Measurements from ENCODE around the gene EYA4.
"Not testable (repeated sequence)": the region's sequence is repeated elsewhere in the genome, so short reads cannot be mapped to it uniquely, and the experiment has no call there.

Gene EYA4

GRCh38 chr6:133353061-133353460 is 111.9 kb downstream of the EYA4 start:
- DNase-seq: no peak

GRCh38 chr6:133355922-133356321 is 114.8 kb downstream of the EYA4 start:
- no peak for DNase-seq

GRCh38 chr6:133358574-133359150 is 117.5 kb downstream of the EYA4 start:
- no peak for DNase-seq

- DNase-seq: peak; percentile 46
Observed at GRCh38 chr6:133359256-133359655, 118.1 kb downstream of the EYA4 start.

- no peak for DNase-seq
Observed at GRCh38 chr6:133359760-133360159, 118.6 kb downstream of the EYA4 start.

GRCh38 chr6:133360194-133360593 is 119.0 kb downstream of the EYA4 start:
- DNase-seq: no peak

GRCh38 chr6:133362813-133363212 is 121.7 kb downstream of the EYA4 start:
- DNase-seq: no peak

- DNase-seq: no peak
Observed at GRCh38 chr6:133368664-133369063, 127.5 kb downstream of the EYA4 start.

GRCh38 chr6:133369773-133370272 is 128.7 kb downstream of the EYA4 start:
- DNase-seq: no peak

GRCh38 chr6:133376743-133377142 is 135.6 kb downstream of the EYA4 start:
- DNase-seq: no peak

GRCh38 chr6:133377219-133377618 is 136.1 kb downstream of the EYA4 start:
- no peak for DNase-seq

- no peak for DNase-seq
Observed at GRCh38 chr6:133380047-133380446, 138.9 kb downstream of the EYA4 start.

GRCh38 chr6:133380723-133381122 is 139.6 kb downstream of the EYA4 start:
- no peak for DNase-seq

- no peak for DNase-seq
Observed at GRCh38 chr6:133388731-133389130, 147.6 kb downstream of the EYA4 start.

- DNase-seq: no peak
Observed at GRCh38 chr6:133390168-133390567, 149.0 kb downstream of the EYA4 start.

- DNase-seq: no peak
Observed at GRCh38 chr6:133392015-133392414, 150.9 kb downstream of the EYA4 start.

GRCh38 chr6:133392641-133393040 is 151.5 kb downstream of the EYA4 start:
- DNase-seq: no peak

- no peak for DNase-seq
Observed at GRCh38 chr6:133393891-133394290, 152.7 kb downstream of the EYA4 start.

- no peak for DNase-seq
Observed at GRCh38 chr6:133394630-133395029, 153.5 kb downstream of the EYA4 start.

GRCh38 chr6:133396233-133396983 is 155.3 kb downstream of the EYA4 start:
- no peak for DNase-seq

- no peak for DNase-seq
Observed at GRCh38 chr6:133396984-133397348, 155.8 kb downstream of the EYA4 start.

- DNase-seq: not testable (repeated sequence)
Observed at GRCh38 chr6:133397601-133398000, 156.4 kb downstream of the EYA4 start.

- DNase-seq: no peak
Observed at GRCh38 chr6:133399426-133399825, 158.3 kb downstream of the EYA4 start.

GRCh38 chr6:133404151-133404550 is 163.0 kb downstream of the EYA4 start:
- no peak for DNase-seq

- DNase-seq: no peak
Observed at GRCh38 chr6:133404728-133405127, 163.6 kb downstream of the EYA4 start.

All from kidney glomerular epithelial cell (primary cell).